ENCODE measurements around the gene ZWILCH. TPM values are rescaled to one million over a fixed set of nuclear protein-coding genes. Genes with fewer than 3 reads are reported as not detected.

ZWILCH gene
- total and polyA plus RNA-seq, 2 experiments from 2014 or later: 51.0 to 64.1 TPM

- Mint-ChIP-seq H3K36me3 (ENCODE audit: low read depth) (no peaks in the 10 kb centered on the region), H3K27ac (no peak overlapping the region), H3K9me3 (no peaks in the 10 kb centered on the region), H3K4me1 (no peaks in the 10 kb centered on the region), H3K4me3 (no peak overlapping the region), H3K27me3 (ENCODE audit: insufficient read depth, low read depth, poor library complexity) (no peaks in the 10 kb centered on the region)
- Histone ChIP-seq H3K4me3 (no peak overlapping the region), H4K20me1 (replicated peaks; ENCODE audit: insufficient read depth) (no peaks in the 10 kb centered on the region), H3K27ac (ENCODE audit: low read depth) (no peak overlapping the region), H3K36me3 (ENCODE audit: insufficient read depth) (no peaks in the 10 kb centered on the region), H3K79me2 (replicated peaks; ENCODE audit: insufficient read depth) (no peaks in the 10 kb centered on the region), H3K27me3 (ENCODE audit: insufficient read depth) (no peaks in the 10 kb centered on the region), H3K9me2 (ENCODE audit: insufficient read depth) (no peaks in the 10 kb centered on the region), H3F3A (replicated peaks; ENCODE audit: low read depth) (no peaks in the 10 kb centered on the region), H2AFZ (no peak overlapping the region), H3K4me1 (ENCODE audit: insufficient read depth) (no peaks in the 10 kb centered on the region), H3K4me2 (no peak overlapping the region)
- DNase-seq (ENCODE audit: low spot score) (no peak), ATAC-seq (no peak)
- TF ChIP-seq EZH2 (IDR thresholded peaks at IDR 0.05; ENCODE audit: low read depth, unreplicated experiment) (no peak), STAT1 (IDR thresholded peaks at IDR 0.05; ENCODE audit: unreplicated experiment) (no peak), REST (IDR thresholded peaks at IDR 0.05; ENCODE audit: unreplicated experiment) (no peak), ETS1 (IDR thresholded peaks at IDR 0.05) (no peak)
These were observed 68.2 kb downstream of the ZWILCH start for GRCh38 chr15:66573348-66573718.

GRCh38 chr15:66573719-66574595 is 68.8 kb downstream of the ZWILCH start:
- Histone ChIP-seq H2AFZ (no peak overlapping the region), H3F3A (replicated peaks; ENCODE audit: low read depth) (no peaks in the 10 kb centered on the region), H4K20me1 (replicated peaks; ENCODE audit: insufficient read depth) (no peaks in the 10 kb centered on the region), H3K4me1 (ENCODE audit: insufficient read depth) (no peaks in the 10 kb centered on the region), H3K36me3 (ENCODE audit: insufficient read depth) (no peaks in the 10 kb centered on the region), H3K27ac (ENCODE audit: low read depth) (no peak overlapping the region), H3K27me3 (ENCODE audit: insufficient read depth) (no peaks in the 10 kb centered on the region), H3K79me2 (replicated peaks; ENCODE audit: insufficient read depth) (no peaks in the 10 kb centered on the region), H3K4me3 (no peak overlapping the region), H3K9me2 (ENCODE audit: insufficient read depth) (no peaks in the 10 kb centered on the region), H3K4me2 (no peak overlapping the region)
- H3K36me3 Mint-ChIP-seq (ENCODE audit: low read depth): no peaks in the 10 kb centered on the region
- no peaks in the 10 kb centered on the region for H3K9me3 Mint-ChIP-seq
- no peak overlapping the region for H3K27ac Mint-ChIP-seq
- H3K27me3 Mint-ChIP-seq (ENCODE audit: insufficient read depth, low read depth, poor library complexity): no peaks in the 10 kb centered on the region
- DNase-seq (ENCODE audit: low spot score): no peak
- no peak for ATAC-seq
- no peaks in the 10 kb centered on the region for H3K4me1 Mint-ChIP-seq
- no peak overlapping the region for H3K4me3 Mint-ChIP-seq
- TF ChIP-seq ZNF114 (CRISPR knock-in tag; IDR thresholded peaks at IDR 0.05) (no peak), NANOG (IDR thresholded peaks at IDR 0.05; ENCODE audit: borderline replicate concordance) (no peak), STAT1 (IDR thresholded peaks at IDR 0.05; ENCODE audit: unreplicated experiment) (no peak), ZNF462 (CRISPR knock-in tag; IDR thresholded peaks at IDR 0.05) (no peak), CREB1 (CRISPR knock-in tag; IDR thresholded peaks at IDR 0.05; ENCODE audit: low read depth) (no peak), JUNB (IDR thresholded peaks at IDR 0.05; ENCODE audit: unreplicated experiment) (no peak), POLR2AphosphoS5 (IDR thresholded peaks at IDR 0.05; ENCODE audit: low read depth) (no peak), ZNF331 (CRISPR knock-in tag; IDR thresholded peaks at IDR 0.05; ENCODE audit: low read depth) (no peak)

All from GM23338 (cell line).